Subcutaneous adipose tissue (tissue), 4 donors: ENCODE measurements around the gene ACER3. TPM values are rescaled to one million over a fixed set of nuclear protein-coding genes. Genes with fewer than 3 reads are reported as not detected.

ENCODE experiments used
- CTCF ChIP-seq: fragments of 450-650 bp; IDR thresholded peaks from one replicate; pipeline ENCODE4 v1.5.1; 2016; ENCODE audit warnings: low read depth, mild to moderate bottlenecking, control low read depth, antibody characterized with exemption, moderate library complexity
- total RNA-seq, 4 donors: library from RNA; depleted of rRNA; stranded (reverse); fragments of >200 nt; gene quantifications; one replicate each; pipeline ENCODE4 v1.1.0, GENCODE V29; 2016

Gene ACER3
- total RNA-seq, 4 donors from 2014 or later, result 28.6 to 39.4 (median 31.5) TPM

GRCh38 chr11:76902121-76903014, 41.6 kb downstream of the ACER3 start:
- no peak for TF ChIP-seq CTCF

GRCh38 chr11:76903325-76903724, 42.6 kb downstream of the ACER3 start:
- no peak for TF ChIP-seq CTCF

GRCh38 chr11:76910620-76911414, 50.1 kb downstream of the ACER3 start:
- no peak for TF ChIP-seq CTCF

GRCh38 chr11:76911415-76911808, 50.7 kb downstream of the ACER3 start:
- no peak for TF ChIP-seq CTCF

- no peak for TF ChIP-seq CTCF
Measured at GRCh38 chr11:76916712-76917111, 56.0 kb downstream of the ACER3 start.

- TF ChIP-seq CTCF, result no peak
Measured at GRCh38 chr11:76918941-76919386, 58.2 kb downstream of the ACER3 start.

GRCh38 chr11:76919467-76919866, 58.7 kb downstream of the ACER3 start:
- TF ChIP-seq CTCF, result no peak
